Activated gamma-delta T cell treated with anti-CD3 and anti-CD28 coated beads, Interleukin-2, amount 50 U/mL, for 16 hours (primary cell): Measurements from ENCODE around the gene SMG9.
"Not testable (repeated sequence)": the region's sequence is repeated elsewhere in the genome, so short reads cannot be mapped to it uniquely, and the experiment has no call there.

Experiments used
- DNase-seq: peaks from one replicate; pipeline ENCODE4 v3.0.0-alpha.2; 2020; ENCODE audit warnings: low read depth

The SMG9 gene

GRCh38 chr19:43780706-43781525 lies 26.2 kb upstream of the SMG9 start, which contains the start of gene KCNN4:
Gene KCNN4 (minus strand): TSS chr19:43780973. CDS start chr19:43780861, 112 bp downstream.
- peak; percentile 37 for DNase-seq

GRCh38 chr19:43779820-43780219 lies 25.1 kb upstream of the SMG9 start:
- DNase-seq: no peak

- DNase-seq: no peak
Measured at GRCh38 chr19:43779147-43779819, 24.5 kb upstream of the SMG9 start.

GRCh38 chr19:43778651-43779050 lies 23.9 kb upstream of the SMG9 start:
- no peak for DNase-seq

GRCh38 chr19:43777163-43777695 lies 22.5 kb upstream of the SMG9 start:
- no peak for DNase-seq

GRCh38 chr19:43776286-43776685 lies 21.5 kb upstream of the SMG9 start:
- no peak for DNase-seq

- DNase-seq: no peak
Measured at GRCh38 chr19:43775299-43775890, 20.6 kb upstream of the SMG9 start.

GRCh38 chr19:43774940-43775258 lies 20.1 kb upstream of the SMG9 start:
- not testable (repeated sequence) for DNase-seq

- no peak for DNase-seq
Measured at GRCh38 chr19:43774103-43774939, 19.6 kb upstream of the SMG9 start.

GRCh38 chr19:43773725-43774102 lies 19.0 kb upstream of the SMG9 start:
- no peak for DNase-seq

GRCh38 chr19:43769256-43769655 lies 14.5 kb upstream of the SMG9 start:
- no peak for DNase-seq

- DNase-seq: no peak
Measured at GRCh38 chr19:43768273-43769050, 13.7 kb upstream of the SMG9 start.

- DNase-seq: no peak
Measured at GRCh38 chr19:43767818-43768217, 13.1 kb upstream of the SMG9 start.

- DNase-seq: no peak
Measured at GRCh38 chr19:43767316-43767715, 12.6 kb upstream of the SMG9 start.

- DNase-seq: no peak
Measured at GRCh38 chr19:43766755-43767043, 11.9 kb upstream of the SMG9 start.

- DNase-seq: peak; percentile 59
Measured at GRCh38 chr19:43765109-43765876, 10.5 kb upstream of the SMG9 start.

- not testable (repeated sequence) for DNase-seq
Measured at GRCh38 chr19:43764684-43765083, 9.9 kb upstream of the SMG9 start.

- DNase-seq: no peak
Measured at GRCh38 chr19:43763473-43763939, 8.7 kb upstream of the SMG9 start.

GRCh38 chr19:43762814-43763213 lies 8.1 kb upstream of the SMG9 start:
- DNase-seq: no peak

- no peak for DNase-seq
Measured at GRCh38 chr19:43760941-43761340, 6.2 kb upstream of the SMG9 start.

- DNase-seq: no peak
Measured at GRCh38 chr19:43759515-43759914, 4.8 kb upstream of the SMG9 start.
